Effector memory CD4-positive, alpha-beta T cell (primary cell): Measurements from ENCODE around the gene GABRR2.
"Not testable (repeated sequence)": the region's sequence is repeated elsewhere in the genome, so short reads cannot be mapped to it uniquely, and the experiment has no call there.

ENCODE experiments used
- DNase-seq, 3 donors: peaks; one replicate each; pipeline ENCODE4 v3.0.0-alpha.2; 2020
- H3K27ac ChIP-seq: 2 replicates; pipeline ENCODE4 v1.7.0; 2013; ENCODE audit warnings: mild to moderate bottlenecking, low read length, moderate library complexity; ENCODE audit not compliant: insufficient read depth, poor library complexity, severe bottlenecking
- H3K27me3 ChIP-seq: replicated peaks from 2 replicates; pipeline ENCODE4 v1.7.0; 2013; ENCODE audit warnings: mild to moderate bottlenecking, low read length; ENCODE audit not compliant: insufficient read depth, control insufficient read depth, poor library complexity, severe bottlenecking
- H3K36me3 ChIP-seq: 2 replicates; pipeline ENCODE4 v1.7.0; 2013; ENCODE audit warnings: mild to moderate bottlenecking, low read length, moderate library complexity; ENCODE audit not compliant: control insufficient read depth, insufficient read depth
- H3K4me1 ChIP-seq: 2 replicates; pipeline ENCODE4 v1.7.0; 2013; ENCODE audit warnings: low read length, mild to moderate bottlenecking; ENCODE audit not compliant: control insufficient read depth, insufficient read depth, poor library complexity, severe bottlenecking
- H3K4me3 ChIP-seq: 2 replicates; pipeline ENCODE4 v1.7.0; 2013; ENCODE audit warnings: low read length, low read depth, mild to moderate bottlenecking; ENCODE audit not compliant: insufficient read depth, poor library complexity, severe bottlenecking
- H3K9me3 ChIP-seq: 2 replicates; pipeline ENCODE4 v1.7.0; 2013; ENCODE audit warnings: mild to moderate bottlenecking, low read length, moderate library complexity; ENCODE audit not compliant: control insufficient read depth

GABRR2 gene

GRCh38 chr6:89297695-89298351 is 17.3 kb downstream of the GABRR2 start:
- Histone ChIP-seq H3K4me3 (no peak overlapping the region), H3K9me3 (no peaks in the 10 kb centered on the region), H3K27me3 (no peaks in the 10 kb centered on the region), H3K27ac (peak overlapping the region; percentile 45), H3K4me1 (peaks cover 16% of the 10 kb centered on the region), H3K36me3 (no peaks in the 10 kb centered on the region)
- peak; percentile 58 to 64 (median 63) for DNase-seq

- H3K27me3 ChIP-seq = no peaks in the 10 kb centered on the region
- DNase-seq = no peak
Observed at GRCh38 chr6:89295981-89296380, 19.1 kb downstream of the GABRR2 start.

DNA sequence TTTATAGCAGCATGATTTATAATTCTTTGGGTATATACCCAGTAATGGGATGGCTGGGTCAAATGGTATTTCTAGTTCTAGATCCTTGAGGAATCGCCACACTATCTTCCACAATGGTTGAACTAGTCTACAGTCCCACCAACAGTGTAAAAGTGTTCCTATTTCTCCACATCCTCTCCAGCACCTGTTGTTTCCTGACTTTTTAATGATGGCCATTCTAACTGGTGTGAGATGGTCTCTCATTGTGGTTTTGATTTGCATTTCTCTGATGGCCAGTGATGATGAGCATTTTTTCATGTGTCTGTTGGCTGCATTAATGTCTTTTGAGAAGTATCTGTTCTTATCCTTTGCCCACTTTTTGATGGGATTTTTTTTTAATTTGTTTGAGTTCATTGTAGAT is 20.0 kb downstream of the GABRR2 start:
- H3K36me3 ChIP-seq, H3K4me3 ChIP-seq, DNase-seq, H3K9me3 ChIP-seq, H3K27ac ChIP-seq, H3K27me3 ChIP-seq: not testable (repeated sequence)
- peaks cover 16% of the 10 kb centered on the region for H3K4me1 ChIP-seq

More at GRCh38 chr6:89295981-89296380, 19.1 kb downstream of the GABRR2 start:
- peaks cover 16% of the 10 kb centered on the region for H3K4me1 ChIP-seq
- H3K4me3 ChIP-seq = no peak overlapping the region
- H3K36me3 ChIP-seq = no peaks in the 10 kb centered on the region
- H3K9me3 ChIP-seq = no peaks in the 10 kb centered on the region
- no peak overlapping the region for H3K27ac ChIP-seq

GRCh38 chr6:89291256-89291819 is 23.8 kb downstream of the GABRR2 start:
- DNase-seq = no peak
- H3K4me3 ChIP-seq = no peak overlapping the region
- no peaks in the 10 kb centered on the region for H3K36me3 ChIP-seq
- H3K27me3 ChIP-seq = no peaks in the 10 kb centered on the region
- no peaks in the 10 kb centered on the region for H3K9me3 ChIP-seq
- H3K27ac ChIP-seq = no peak overlapping the region
- no peaks in the 10 kb centered on the region for H3K4me1 ChIP-seq

- no peak for DNase-seq
- no peaks in the 10 kb centered on the region for H3K36me3 ChIP-seq
- no peak overlapping the region for H3K4me3 ChIP-seq
- no peak overlapping the region for H3K27ac ChIP-seq
- H3K9me3 ChIP-seq = no peaks in the 10 kb centered on the region
- no peaks in the 10 kb centered on the region for H3K27me3 ChIP-seq
- H3K4me1 ChIP-seq = no peaks in the 10 kb centered on the region
Observed at GRCh38 chr6:89290401-89291155, 24.5 kb downstream of the GABRR2 start.

- no peaks in the 10 kb centered on the region for H3K4me1 ChIP-seq
- H3K36me3 ChIP-seq = no peaks in the 10 kb centered on the region
- no peaks in the 10 kb centered on the region for H3K9me3 ChIP-seq
- no peak for DNase-seq
- no peak overlapping the region for H3K27ac ChIP-seq
- H3K27me3 ChIP-seq = no peaks in the 10 kb centered on the region
- no peak overlapping the region for H3K4me3 ChIP-seq
Observed at GRCh38 chr6:89289710-89290109, 25.4 kb downstream of the GABRR2 start.

DNA sequence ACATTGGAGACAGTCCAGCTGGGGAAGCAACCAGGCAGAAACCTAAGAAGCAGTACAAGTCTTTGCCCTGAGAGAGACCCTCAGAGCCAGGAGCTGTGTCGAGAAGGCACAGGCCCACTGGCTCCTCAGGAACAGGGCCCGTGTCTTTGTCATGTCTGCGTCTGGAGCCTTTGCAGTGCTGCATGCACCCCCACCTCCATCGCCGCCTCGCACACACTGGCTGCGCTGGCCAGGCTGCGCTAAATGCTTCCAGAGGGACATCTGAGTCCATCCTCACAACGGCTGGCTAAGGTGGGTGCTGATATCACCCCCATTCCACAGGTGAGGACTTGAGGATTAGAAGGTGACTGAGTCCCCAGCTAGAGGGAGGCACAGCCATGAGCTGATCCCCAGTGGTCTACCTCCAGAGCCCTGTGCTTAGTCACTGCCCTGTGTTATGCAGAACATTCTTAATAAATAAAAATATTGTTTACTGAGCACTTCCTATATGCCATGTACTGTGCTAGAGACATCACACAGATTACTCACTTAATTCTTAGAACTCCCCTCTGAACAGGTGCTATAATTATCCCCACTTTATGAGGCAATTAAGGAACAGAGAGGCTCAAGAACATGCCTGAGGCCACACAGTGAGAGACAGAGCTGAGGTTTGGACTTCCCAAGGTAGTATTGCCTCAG is 27.6 kb downstream of the GABRR2 start:
- Histone ChIP-seq H3K4me3 (no peak overlapping the region), H3K4me1 (no peaks in the 10 kb centered on the region), H3K36me3 (no peaks in the 10 kb centered on the region), H3K27ac (no peak overlapping the region), H3K9me3 (no peaks in the 10 kb centered on the region), H3K27me3 (no peaks in the 10 kb centered on the region)
- no peak for DNase-seq

DNA sequence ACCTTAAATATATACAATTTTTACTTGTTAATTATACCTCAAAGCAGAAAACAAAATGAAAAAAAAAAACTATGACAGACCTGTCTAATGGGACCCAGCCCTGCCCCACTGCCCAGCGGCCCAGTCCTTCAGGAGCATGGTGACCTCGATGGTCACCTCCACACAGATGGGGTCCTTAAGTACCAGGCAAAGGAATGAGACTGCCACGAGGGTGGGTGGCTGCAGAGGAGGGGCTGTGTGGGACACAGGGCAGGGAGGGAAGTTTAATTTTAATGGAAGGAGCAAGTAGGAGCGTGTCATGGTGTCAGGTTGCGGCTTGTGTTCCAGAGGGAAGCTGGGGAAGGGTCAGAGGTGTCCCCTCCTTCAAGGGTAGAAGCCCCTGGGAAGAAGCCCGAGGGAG is 28.6 kb downstream of the GABRR2 start:
- no peak for DNase-seq
- Histone ChIP-seq H3K27ac (no peak overlapping the region), H3K27me3 (no peaks in the 10 kb centered on the region), H3K4me1 (no peaks in the 10 kb centered on the region), H3K36me3 (no peaks in the 10 kb centered on the region), H3K4me3 (no peak overlapping the region), H3K9me3 (no peaks in the 10 kb centered on the region)

- Histone ChIP-seq H3K27me3 (no peaks in the 10 kb centered on the region), H3K4me1 (no peaks in the 10 kb centered on the region), H3K27ac (no peak overlapping the region), H3K36me3 (no peaks in the 10 kb centered on the region), H3K4me3 (no peak overlapping the region), H3K9me3 (no peaks in the 10 kb centered on the region)
- DNase-seq = no peak
Observed at GRCh38 chr6:89284963-89285735, 29.9 kb downstream of the GABRR2 start.
